WERI-Rb-1 (cell line): Measurements from ENCODE around the gene NRXN3.

Source experiments
- DNase-seq: peaks from one replicate; pipeline ENCODE4 v3.0.0-alpha.2; 2020
- H3K27ac ChIP-seq: fragments of 250-450 bp; sonication (Bioruptor Pico); 2 replicates; pipeline ENCODE4 v1.5.1; 2020; ENCODE audit warnings: mild to moderate bottlenecking, moderate library complexity
- H3K27me3 ChIP-seq: fragments of 250-450 bp; sonication (Bioruptor Pico); 2 replicates; pipeline ENCODE4 v1.5.1; 2021; ENCODE audit warnings: mild to moderate bottlenecking, low read depth, moderate library complexity; ENCODE audit not compliant: insufficient read depth, severe bottlenecking
- H3K36me3 ChIP-seq: fragments of 250-450 bp; sonication (Bioruptor Pico); 2 replicates; pipeline ENCODE4 v1.5.1; 2020; ENCODE audit warnings: mild to moderate bottlenecking, moderate library complexity
- H3K4me3 ChIP-seq: 2 replicates; pipeline ENCODE4 v1.5.1; 2011; ENCODE audit warnings: low read depth, mild to moderate bottlenecking, control low read depth, low read length
- H3K9me3 ChIP-seq: fragments of 250-450 bp; sonication (Bioruptor Pico); 2 replicates; pipeline ENCODE4 v1.5.1; 2021; ENCODE audit warnings: mild to moderate bottlenecking, moderate library complexity; ENCODE audit not compliant: severe bottlenecking
- TF ChIP-seq, protein P1 (sequence below): IDR thresholded peaks from 2 replicates; pipeline ENCODE4 v1.5.1; 2011; ENCODE audit warnings: low read depth, mild to moderate bottlenecking, control low read depth, inconsistent platforms, low read length

NRXN3 gene

DNA sequence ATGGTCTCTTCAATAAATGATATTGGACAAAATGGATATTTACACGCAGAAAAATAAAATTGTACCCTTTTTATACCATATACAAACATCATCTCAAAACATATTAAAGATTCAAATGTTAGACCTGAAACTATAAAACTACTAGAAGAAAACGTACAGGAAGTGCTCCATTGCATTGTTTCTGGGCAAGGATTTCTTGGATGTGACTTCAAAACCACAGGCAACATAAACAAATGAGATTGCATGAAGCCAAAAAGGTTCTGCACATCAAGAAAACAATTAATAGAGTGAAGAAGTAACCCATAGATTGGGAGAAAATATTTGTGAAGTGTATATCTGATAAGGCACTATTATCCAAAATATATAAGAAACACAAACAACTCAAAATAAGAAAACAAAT lies 812.4 kb downstream of the NRXN3 start:
- H3K36me3 ChIP-seq, result no peaks in the 10 kb centered on the region
- H3K9me3 ChIP-seq, result no peaks in the 10 kb centered on the region
- H3K27ac ChIP-seq, result no peak overlapping the region
- TF ChIP-seq, protein P1, sequence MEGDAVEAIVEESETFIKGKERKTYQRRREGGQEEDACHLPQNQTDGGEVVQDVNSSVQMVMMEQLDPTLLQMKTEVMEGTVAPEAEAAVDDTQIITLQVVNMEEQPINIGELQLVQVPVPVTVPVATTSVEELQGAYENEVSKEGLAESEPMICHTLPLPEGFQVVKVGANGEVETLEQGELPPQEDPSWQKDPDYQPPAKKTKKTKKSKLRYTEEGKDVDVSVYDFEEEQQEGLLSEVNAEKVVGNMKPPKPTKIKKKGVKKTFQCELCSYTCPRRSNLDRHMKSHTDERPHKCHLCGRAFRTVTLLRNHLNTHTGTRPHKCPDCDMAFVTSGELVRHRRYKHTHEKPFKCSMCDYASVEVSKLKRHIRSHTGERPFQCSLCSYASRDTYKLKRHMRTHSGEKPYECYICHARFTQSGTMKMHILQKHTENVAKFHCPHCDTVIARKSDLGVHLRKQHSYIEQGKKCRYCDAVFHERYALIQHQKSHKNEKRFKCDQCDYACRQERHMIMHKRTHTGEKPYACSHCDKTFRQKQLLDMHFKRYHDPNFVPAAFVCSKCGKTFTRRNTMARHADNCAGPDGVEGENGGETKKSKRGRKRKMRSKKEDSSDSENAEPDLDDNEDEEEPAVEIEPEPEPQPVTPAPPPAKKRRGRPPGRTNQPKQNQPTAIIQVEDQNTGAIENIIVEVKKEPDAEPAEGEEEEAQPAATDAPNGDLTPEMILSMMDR, result no peak
- H3K27me3 ChIP-seq, result no peaks in the 10 kb centered on the region
- H3K4me3 ChIP-seq, result no peak overlapping the region
- no peak for DNase-seq

DNA sequence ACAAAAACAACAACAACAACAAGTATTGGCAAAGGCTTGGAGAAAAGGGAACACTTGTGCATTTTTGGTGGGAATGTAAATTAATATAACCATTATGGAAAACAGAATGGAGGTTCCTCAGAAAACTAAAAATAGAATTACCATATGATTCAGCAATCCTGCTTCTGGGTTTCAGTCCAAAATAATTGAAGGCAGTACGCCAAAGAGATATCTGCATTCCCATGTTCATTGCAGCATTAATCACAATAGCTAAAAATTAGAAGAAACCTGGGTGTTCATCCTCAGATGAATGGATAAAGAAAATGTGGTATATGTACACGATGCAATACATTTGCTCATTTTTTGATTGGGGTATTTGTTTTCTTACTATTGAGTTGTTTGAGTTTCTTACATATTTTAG lies 813.0 kb downstream of the NRXN3 start:
- Histone ChIP-seq H3K4me3 (no peak overlapping the region), H3K36me3 (no peaks in the 10 kb centered on the region), H3K27ac (no peak overlapping the region), H3K9me3 (no peaks in the 10 kb centered on the region), H3K27me3 (no peaks in the 10 kb centered on the region)
- DNase-seq, result no peak
- TF ChIP-seq, protein P1, result no peak

- DNase-seq, result no peak
- no peaks in the 10 kb centered on the region for H3K27me3 ChIP-seq
- TF ChIP-seq, protein P1, result no peak
- H3K9me3 ChIP-seq, result no peaks in the 10 kb centered on the region
- H3K27ac ChIP-seq, result no peak overlapping the region
- no peaks in the 10 kb centered on the region for H3K36me3 ChIP-seq
- H3K4me3 ChIP-seq, result no peak overlapping the region
Measured at GRCh38 chr14:78985668-78986381, 815.7 kb downstream of the NRXN3 start.

- Histone ChIP-seq H3K27me3 (no peaks in the 10 kb centered on the region), H3K9me3 (no peaks in the 10 kb centered on the region), H3K4me3 (no peak overlapping the region), H3K36me3 (no peaks in the 10 kb centered on the region), H3K27ac (no peak overlapping the region)
- DNase-seq, result no peak
- TF ChIP-seq, protein P1, result no peak
Measured at GRCh38 chr14:78986989-78987388, 816.8 kb downstream of the NRXN3 start.

DNA sequence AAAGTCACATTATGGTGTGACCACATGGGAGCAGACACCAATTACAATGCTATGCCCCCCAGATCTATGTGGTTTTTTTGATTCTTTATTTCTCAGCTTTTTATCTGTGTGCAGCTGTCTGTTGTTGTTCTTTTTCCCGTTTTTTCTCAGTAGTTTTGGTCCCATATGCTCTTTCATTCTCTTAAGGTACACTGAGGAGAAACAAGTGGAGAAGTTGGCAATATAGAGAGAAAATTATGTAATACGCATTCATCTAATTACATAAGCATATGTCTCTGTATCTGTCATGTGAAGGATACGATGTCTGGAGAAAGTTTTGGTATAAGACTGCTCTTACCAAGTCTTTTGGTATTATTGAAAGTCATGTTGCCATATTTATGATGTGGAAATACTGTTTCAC lies 819.0 kb downstream of the NRXN3 start:
- H3K27me3 ChIP-seq, result no peaks in the 10 kb centered on the region
- H3K27ac ChIP-seq, result no peak overlapping the region
- TF ChIP-seq, protein P1, result no peak

GRCh38 chr14:78992867-78993266 lies 822.7 kb downstream of the NRXN3 start:
- Histone ChIP-seq H3K27ac (no peak overlapping the region), H3K9me3 (no peaks in the 10 kb centered on the region), H3K36me3 (no peaks in the 10 kb centered on the region), H3K27me3 (no peaks in the 10 kb centered on the region), H3K4me3 (no peak overlapping the region)
- TF ChIP-seq, protein P1, result no peak
- no peak for DNase-seq

More for the DNA sequence above, 819.0 kb downstream of the NRXN3 start:
- Histone ChIP-seq H3K4me3 (no peak overlapping the region), H3K9me3 (no peaks in the 10 kb centered on the region), H3K36me3 (no peaks in the 10 kb centered on the region)
- no peak for DNase-seq
